Measurements from ENCODE around the gene CYP11A1. TPM values are rescaled to one million over a fixed set of nuclear protein-coding genes. Genes with fewer than 3 reads are reported as not detected.

The CYP11A1 gene
- total RNA-seq, 1 donor from 2014 or later = not detected

GRCh38 chr15:74398183-74398582 lies 30.7 kb upstream of the CYP11A1 start:
- no peak for TF ChIP-seq CTCF (IDR thresholded peaks at IDR 0.05; ENCODE audit: partially characterized antibody, unreplicated experiment)
- Mint-ChIP-seq H3K4me3 (ENCODE audit: unreplicated experiment) (no peak overlapping the region), H3K27ac (ENCODE audit: unreplicated experiment) (no peak overlapping the region), H3K36me3 (ENCODE audit: unreplicated experiment) (no peaks in the 10 kb centered on the region), H3K9me3 (ENCODE audit: unreplicated experiment) (peaks cover 3% of the 10 kb centered on the region), H3K27me3 (ENCODE audit: unreplicated experiment) (peaks cover 5% of the 10 kb centered on the region), H3K4me1 (ENCODE audit: low read depth, unreplicated experiment) (peaks cover 7% of the 10 kb centered on the region)
- no peak for DNase-seq

- peaks cover 5% of the 10 kb centered on the region for H3K9me3 Mint-ChIP-seq (ENCODE audit: unreplicated experiment)
- DNase-seq = no peak
- no peak overlapping the region for H3K4me3 Mint-ChIP-seq (ENCODE audit: unreplicated experiment)
- H3K4me1 Mint-ChIP-seq (ENCODE audit: low read depth, unreplicated experiment) = peaks cover 11% of the 10 kb centered on the region
- no peak overlapping the region for H3K27ac Mint-ChIP-seq (ENCODE audit: unreplicated experiment)
- H3K27me3 Mint-ChIP-seq (ENCODE audit: unreplicated experiment) = peaks cover 7% of the 10 kb centered on the region
- H3K36me3 Mint-ChIP-seq (ENCODE audit: unreplicated experiment) = no peaks in the 10 kb centered on the region
- TF ChIP-seq CTCF (IDR thresholded peaks at IDR 0.05; ENCODE audit: partially characterized antibody, unreplicated experiment) = no peak
These were observed 30.0 kb upstream of the CYP11A1 start for GRCh38 chr15:74397239-74398068.

GRCh38 chr15:74396445-74397238 lies 29.2 kb upstream of the CYP11A1 start:
- H3K9me3 Mint-ChIP-seq (ENCODE audit: unreplicated experiment) = peaks cover 5% of the 10 kb centered on the region
- no peaks in the 10 kb centered on the region for H3K36me3 Mint-ChIP-seq (ENCODE audit: unreplicated experiment)
- H3K27ac Mint-ChIP-seq (ENCODE audit: unreplicated experiment) = peak overlapping the region; percentile 76
- no peak for TF ChIP-seq CTCF (IDR thresholded peaks at IDR 0.05; ENCODE audit: partially characterized antibody, unreplicated experiment)
- H3K4me1 Mint-ChIP-seq (ENCODE audit: low read depth, unreplicated experiment) = peaks cover 11% of the 10 kb centered on the region
- no peak overlapping the region for H3K4me3 Mint-ChIP-seq (ENCODE audit: unreplicated experiment)
- no peak for DNase-seq
- peaks cover 7% of the 10 kb centered on the region for H3K27me3 Mint-ChIP-seq (ENCODE audit: unreplicated experiment)

GRCh38 chr15:74396146-74396438 lies 28.6 kb upstream of the CYP11A1 start:
- Mint-ChIP-seq H3K27me3 (ENCODE audit: unreplicated experiment) (peaks cover 7% of the 10 kb centered on the region), H3K9me3 (ENCODE audit: unreplicated experiment) (peaks cover 5% of the 10 kb centered on the region), H3K27ac (ENCODE audit: unreplicated experiment) (no peak overlapping the region), H3K4me3 (ENCODE audit: unreplicated experiment) (no peak overlapping the region), H3K36me3 (ENCODE audit: unreplicated experiment) (no peaks in the 10 kb centered on the region), H3K4me1 (ENCODE audit: low read depth, unreplicated experiment) (peaks cover 11% of the 10 kb centered on the region)
- TF ChIP-seq CTCF (IDR thresholded peaks at IDR 0.05; ENCODE audit: partially characterized antibody, unreplicated experiment) = no peak
- no peak for DNase-seq
